ENCODE measurements around the gene DYSF.

DNA sequence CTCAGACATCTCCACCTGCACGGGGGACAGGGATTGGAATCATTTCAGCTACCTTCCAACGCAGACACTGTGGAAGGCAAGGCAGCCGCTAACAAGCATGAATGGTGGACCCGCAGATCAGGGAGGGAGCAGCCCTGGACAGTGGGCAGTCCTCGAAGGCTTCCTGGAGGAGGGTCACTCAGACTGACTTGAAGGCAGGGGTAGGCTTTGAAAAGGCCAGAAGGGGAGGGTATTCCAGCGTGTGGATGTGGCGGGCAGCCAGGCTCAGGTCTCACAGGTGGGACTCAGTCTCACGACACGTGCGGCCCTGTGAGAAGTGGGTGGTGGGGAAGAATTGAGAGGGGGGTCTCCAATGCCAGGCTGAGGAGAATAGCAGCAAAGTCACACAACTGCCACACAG lies 29.9 kb downstream of the DYSF start:
- TF ChIP-seq, protein P1, sequence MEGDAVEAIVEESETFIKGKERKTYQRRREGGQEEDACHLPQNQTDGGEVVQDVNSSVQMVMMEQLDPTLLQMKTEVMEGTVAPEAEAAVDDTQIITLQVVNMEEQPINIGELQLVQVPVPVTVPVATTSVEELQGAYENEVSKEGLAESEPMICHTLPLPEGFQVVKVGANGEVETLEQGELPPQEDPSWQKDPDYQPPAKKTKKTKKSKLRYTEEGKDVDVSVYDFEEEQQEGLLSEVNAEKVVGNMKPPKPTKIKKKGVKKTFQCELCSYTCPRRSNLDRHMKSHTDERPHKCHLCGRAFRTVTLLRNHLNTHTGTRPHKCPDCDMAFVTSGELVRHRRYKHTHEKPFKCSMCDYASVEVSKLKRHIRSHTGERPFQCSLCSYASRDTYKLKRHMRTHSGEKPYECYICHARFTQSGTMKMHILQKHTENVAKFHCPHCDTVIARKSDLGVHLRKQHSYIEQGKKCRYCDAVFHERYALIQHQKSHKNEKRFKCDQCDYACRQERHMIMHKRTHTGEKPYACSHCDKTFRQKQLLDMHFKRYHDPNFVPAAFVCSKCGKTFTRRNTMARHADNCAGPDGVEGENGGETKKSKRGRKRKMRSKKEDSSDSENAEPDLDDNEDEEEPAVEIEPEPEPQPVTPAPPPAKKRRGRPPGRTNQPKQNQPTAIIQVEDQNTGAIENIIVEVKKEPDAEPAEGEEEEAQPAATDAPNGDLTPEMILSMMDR (IDR thresholded peaks at IDR 0.05) = no peak
- TF ChIP-seq POLR2A (IDR thresholded peaks at IDR 0.05) (no peak), EP300 (IDR thresholded peaks at IDR 0.05) (no peak)
